ENCODE data around the gene LRRC72. TPM values are rescaled to one million over a fixed set of nuclear protein-coding genes. Genes with fewer than 3 reads are reported as not detected.

Gene LRRC72
- total RNA-seq, result not detected

DNA sequence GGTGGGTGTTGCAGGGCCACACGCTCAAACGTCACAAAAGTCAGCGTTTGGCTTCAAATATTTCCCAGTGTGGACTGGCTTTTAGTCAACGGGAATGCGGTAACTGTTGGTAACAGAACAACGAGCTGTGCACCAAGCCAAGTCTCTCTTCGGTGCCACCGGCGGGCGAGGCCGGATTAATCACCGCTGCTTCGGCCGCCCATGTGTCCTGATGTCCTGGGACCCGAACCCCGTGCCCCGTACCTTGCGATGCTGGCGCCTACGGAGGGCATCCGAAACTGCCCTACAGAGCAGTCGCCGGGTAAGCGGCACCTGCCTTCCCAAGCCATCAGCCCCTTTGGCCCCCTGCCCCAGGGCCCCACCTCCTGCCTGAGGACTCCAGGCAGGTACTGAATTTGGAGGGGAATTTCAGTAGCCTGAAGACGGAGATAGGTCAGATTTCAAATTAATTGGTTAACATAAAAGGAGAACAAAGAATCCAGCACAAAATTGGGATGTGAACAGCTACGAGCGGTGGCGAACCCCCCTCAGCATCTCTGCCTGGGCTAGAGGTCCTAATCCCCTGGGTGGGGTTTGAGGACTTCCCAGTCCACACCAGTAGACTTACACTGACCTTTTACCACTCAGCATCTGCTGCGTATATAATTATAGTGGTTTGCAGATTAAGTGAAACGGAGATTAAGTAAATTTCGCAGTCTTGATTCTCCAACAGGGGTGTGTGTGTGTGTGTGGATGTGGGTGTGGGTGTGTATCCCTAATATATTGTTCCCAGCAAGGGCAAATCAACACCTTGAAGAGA lies at the start of gene LRRC72:
TSS of gene LRRC72 (plus strand) at position 84 of the 799 bp plus-strand sequence. CDS start at position 212, 128 bp downstream.

Other genes with a start within 250 kb of the LRRC72 start
- 9.6 TPM for gene CRPPA, start 105.3 kb upstream of the LRRC72 start, total RNA-seq
- gene SOSTDC1, start 61.1 kb upstream of the LRRC72 start, total RNA-seq, result 47.6 TPM
- 49.0 TPM for gene ANKMY2, start 118.9 kb downstream of the LRRC72 start, total RNA-seq
- 77.7 TPM for gene BZW2, start 119.4 kb downstream of the LRRC72 start, total RNA-seq
- 26.9 TPM for gene TSPAN13, start 226.9 kb downstream of the LRRC72 start, total RNA-seq